COR-L47 (cell line): ENCODE results near the gene GNAO1.

Experiments used
- DNase-seq: peaks from one replicate; lab custom pipeline; 2025; lab: John Stamatoyannopoulos, UW

The GNAO1 gene

GRCh38 chr16:56336071-56336688 is 144.9 kb downstream of the GNAO1 start:
- no peak for DNase-seq

- no peak for DNase-seq
Observed at GRCh38 chr16:56336711-56337110, 145.4 kb downstream of the GNAO1 start.

DNA sequence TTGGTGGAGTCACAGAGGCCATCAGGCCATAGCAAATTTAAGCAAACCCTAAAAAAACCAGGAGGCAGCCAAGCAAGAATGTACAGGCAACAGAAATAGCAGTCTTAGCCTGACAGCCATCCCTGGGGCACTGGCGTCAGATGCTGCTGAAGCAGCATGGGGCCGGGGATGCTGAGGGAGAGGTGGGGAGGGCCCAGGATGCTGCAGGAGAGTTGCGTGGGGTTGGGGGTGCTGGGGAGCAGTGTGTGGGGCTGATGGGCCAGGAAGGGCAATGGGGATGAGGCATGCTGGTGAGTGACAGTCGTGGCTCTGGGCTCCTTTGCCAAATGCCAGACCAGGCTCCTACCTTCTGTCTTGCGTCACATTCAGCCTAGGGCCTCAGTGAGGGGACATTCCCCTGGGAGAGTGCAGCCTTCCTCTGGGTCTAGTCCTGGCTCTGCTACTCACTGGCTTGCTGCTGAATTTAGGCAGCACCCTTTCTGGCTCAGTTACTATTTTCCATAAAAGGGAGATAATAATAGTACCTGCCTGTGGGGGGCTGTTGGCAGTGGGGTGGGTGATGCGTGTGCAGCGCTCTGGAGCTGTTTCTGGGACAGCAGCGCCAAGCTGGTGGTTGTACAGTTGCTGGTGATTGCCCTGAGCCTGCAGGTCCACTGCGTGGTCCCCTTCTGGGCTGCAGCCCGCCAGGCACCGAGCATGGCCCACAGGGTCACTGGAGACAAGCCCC is 146.0 kb downstream of the GNAO1 start:
- DNase-seq, result no peak

DNA sequence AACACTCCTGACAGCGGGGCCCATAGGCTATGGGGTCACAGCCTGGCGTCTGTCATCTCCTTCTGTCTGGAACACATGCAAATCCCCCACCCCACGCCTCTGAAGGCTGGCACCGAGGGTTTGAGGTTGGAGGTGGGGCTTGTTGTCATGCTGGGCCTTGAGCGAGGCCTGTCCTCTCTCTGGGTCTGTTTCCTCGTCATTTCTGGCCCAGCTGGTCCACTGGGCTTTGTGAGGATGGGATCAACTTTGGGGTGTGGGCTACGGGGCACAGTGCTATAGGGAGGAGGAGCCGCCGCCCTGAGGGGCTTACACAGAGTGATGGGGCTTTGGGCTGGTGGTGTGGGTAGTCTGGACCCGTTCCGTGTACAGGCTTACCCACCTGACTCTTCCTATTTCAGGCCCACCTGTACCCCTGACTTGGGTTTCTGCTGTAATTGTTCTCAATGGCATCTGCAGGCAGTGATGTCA is 146.6 kb downstream of the GNAO1 start:
- DNase-seq, result no peak

DNA sequence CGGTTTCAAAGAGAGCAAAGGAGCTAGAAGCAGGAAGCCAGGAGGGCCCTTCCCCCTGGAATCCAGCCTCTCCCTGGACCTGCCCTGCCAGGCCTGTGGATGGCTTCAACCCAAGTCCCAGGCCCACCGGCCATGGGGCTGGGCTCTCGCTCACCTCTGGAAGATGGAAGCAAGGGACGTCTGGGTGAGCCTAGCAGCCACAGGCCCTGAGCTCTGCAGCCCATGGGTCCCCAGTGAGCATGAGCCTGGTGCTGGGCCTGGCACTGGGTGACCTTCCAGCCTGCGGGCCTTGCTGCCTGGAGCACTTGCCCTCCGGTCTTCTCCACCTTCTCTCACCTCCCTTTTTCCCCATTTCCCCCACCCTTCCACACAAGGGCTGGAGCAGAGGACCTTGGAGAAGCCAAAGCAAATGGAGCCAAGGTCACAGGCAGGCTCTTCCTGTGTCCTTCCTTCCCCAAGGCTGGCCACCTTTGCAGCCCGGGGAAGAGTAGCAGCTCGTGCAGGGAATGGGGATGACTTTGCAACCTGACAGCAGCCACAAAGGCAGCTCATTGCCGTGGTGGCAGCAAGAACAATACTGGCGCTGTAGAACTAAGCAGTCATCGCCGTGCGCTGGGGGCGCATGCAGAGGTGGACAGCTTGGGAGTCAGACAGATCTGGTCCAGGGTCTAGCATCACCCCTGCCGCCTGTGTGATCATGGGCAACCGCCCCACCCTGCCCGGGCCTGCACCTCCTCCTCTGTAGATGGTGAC is 147.5 kb downstream of the GNAO1 start:
- no peak for DNase-seq

DNA sequence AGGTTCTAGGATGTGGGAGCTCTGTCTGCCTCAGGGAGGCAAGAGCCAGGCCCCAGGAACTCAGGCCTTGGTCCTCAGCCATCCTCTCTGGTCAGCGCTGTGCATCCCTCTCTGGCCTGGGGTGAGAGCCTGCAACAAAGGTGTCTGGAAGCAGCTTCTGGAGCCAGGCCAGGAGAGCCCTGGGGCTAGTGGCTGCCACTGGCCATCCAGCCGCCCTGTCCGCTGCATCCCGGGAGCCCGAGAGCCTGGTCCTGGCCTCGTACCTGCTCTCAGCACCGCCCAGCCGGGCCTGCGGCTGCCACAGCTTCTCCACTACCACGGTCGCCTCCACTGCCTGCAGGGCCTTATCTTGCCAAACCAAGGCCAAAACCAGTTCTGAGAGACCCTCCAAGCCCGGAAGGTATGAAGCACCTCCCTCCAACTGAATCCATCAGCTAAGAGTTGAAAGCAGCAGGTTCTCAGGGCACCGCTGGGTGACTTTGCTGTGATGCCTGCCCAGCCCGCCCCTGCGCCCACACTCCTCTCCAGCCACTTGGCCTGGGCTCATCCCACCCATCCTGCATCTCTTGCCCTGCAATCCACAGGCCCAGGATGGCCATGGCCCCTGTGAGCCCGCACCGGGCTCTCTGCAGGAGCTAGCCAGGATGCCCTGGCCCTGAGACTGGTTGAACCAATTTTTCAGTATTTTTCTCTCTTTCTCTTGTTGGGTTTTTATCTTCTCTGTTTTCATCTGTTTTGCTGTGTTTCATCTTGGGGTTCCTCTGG is 148.3 kb downstream of the GNAO1 start:
- no peak for DNase-seq

- DNase-seq, result no peak
Observed at GRCh38 chr16:56340416-56340815, 149.1 kb downstream of the GNAO1 start.

- DNase-seq, result no peak
Observed at GRCh38 chr16:56340864-56341365, 149.6 kb downstream of the GNAO1 start.

- DNase-seq, result no peak
Observed at GRCh38 chr16:56341656-56342399, 150.5 kb downstream of the GNAO1 start.

DNA sequence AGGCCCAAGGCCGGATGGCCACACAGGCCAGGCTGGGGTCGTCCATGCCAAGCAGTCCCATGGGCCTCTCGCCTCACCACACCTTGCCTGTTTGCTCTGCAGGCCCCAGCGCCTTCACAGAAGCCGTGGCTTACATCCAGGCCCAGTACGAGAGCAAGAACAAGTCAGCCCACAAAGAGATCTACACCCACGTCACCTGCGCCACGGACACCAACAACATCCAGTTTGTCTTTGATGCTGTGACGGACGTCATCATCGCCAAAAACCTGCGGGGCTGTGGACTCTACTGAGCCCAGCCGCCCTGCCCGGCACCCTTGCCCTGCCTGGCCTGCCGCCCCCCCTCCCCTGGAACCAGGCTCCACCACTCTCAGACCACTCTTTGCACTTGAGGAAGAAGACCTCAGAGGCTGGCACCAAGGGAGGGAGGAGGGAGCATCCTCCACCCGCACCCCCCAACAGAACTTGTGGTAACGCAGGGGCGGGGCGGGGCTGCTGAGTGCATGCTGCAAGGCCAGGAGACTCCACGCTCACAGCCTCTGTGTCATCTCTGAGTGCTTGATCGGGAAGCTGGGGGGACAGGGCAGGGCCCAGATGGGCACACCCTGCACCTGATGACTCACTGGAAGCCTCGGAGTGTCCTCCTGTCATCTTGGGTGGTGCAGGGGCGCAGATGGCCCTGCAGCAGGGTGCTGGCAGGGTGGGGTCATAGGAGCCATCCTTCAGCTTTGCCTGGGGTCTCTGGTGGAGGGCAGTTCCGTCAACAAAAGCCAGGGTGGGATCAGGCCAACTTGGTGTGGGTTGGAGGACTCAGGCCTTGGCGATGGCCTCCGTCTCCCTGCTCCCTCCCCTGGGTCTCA is 152.6 kb downstream of the GNAO1 start:
- DNase-seq, result no peak

DNA sequence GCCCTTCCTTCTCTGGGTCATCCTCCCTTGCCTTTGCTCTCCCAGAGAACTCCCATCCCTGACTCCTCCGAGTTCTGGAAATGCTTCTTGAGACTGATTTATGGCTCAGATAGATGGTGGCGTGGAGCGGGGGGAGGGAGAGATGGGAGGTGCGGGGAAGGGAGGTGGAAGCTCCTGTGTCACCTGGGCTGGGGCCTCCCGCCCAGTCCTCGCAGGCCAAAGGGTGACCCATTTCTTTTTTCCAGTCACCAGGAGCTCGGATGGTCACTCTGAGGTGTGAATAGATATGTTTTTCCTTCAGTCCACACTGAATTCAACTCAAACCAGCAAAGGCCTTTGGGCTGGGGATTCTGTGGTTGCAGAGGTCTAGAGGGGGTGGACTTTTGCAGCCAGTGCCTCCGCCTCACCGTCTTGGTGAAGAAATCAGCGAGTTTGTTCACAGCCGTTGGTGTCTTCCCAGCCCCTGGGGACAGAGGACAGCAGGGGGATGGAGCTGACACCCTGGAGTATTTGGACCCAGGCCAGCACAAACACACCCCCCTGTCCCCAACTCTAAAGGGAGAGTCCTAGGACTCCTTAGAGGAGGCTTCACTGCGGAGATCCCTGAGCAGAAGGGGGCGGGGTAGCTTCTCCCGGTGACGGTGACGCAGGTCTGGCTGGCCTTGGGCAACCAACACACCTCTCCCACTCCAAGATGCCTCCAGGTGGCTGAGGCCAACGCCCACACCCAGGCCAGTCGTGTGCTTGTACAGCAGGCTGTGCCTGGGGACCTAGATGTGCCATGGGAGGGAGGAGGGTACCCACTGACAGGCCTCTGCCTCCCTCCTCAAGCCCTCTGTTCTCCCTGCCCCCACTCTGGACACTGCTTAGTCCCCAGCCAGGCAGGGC is 153.5 kb downstream of the GNAO1 start:
- no peak for DNase-seq

DNA sequence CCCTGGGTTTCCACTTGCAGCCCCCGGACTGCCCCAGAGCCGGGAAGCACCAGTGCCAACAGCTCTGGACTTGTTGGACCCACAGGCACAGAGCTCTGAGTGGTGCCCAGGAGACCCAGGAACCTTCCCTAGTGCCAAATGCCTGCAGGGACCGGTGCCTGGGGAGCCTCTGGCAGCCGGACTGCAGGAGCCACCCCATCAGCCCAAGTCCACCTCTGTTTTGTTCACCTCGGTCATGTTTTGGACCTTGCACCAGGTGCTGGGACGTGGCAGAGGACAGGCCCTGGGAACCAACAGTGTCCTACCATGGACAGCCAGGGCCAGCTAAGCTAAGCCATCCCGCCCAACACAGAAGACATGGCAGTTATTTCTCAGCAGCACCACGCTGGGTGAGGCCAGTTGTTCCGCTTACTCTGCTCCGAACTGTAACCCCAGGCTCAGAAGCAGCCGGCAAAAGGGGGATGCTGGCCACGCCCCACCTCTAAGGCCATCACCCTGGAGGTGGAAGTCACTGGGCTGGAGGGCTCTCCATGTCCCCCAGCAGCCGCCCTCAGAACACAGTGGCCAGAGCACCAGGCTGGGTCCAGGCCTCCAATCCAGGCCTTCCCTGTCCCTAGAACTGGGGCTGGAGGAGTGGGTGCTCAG is 154.2 kb downstream of the GNAO1 start:
- DNase-seq, result no peak

- no peak for DNase-seq
Observed at GRCh38 chr16:56346131-56346890, 155.0 kb downstream of the GNAO1 start.

- DNase-seq, result no peak
Observed at GRCh38 chr16:56347166-56347565, 155.9 kb downstream of the GNAO1 start.

- DNase-seq, result no peak
Observed at GRCh38 chr16:56347670-56348069, 156.4 kb downstream of the GNAO1 start.

GRCh38 chr16:56348168-56349085 is 157.1 kb downstream of the GNAO1 start:
- DNase-seq, result no peak

- no peak for DNase-seq
Observed at GRCh38 chr16:56349086-56349415, 157.8 kb downstream of the GNAO1 start.
